Hematopoietic multipotent progenitor cell treated with erythropoietin and hydrocortisone succinate and interleukin-3 and kit ligand, for 4 days (in vitro differentiated cells): ENCODE results near the gene PRKCB.

Source experiments
- DNase-seq: peaks from one replicate; pipeline ENCODE4 v3.0.0-alpha.2; 2015

The PRKCB gene

DNA sequence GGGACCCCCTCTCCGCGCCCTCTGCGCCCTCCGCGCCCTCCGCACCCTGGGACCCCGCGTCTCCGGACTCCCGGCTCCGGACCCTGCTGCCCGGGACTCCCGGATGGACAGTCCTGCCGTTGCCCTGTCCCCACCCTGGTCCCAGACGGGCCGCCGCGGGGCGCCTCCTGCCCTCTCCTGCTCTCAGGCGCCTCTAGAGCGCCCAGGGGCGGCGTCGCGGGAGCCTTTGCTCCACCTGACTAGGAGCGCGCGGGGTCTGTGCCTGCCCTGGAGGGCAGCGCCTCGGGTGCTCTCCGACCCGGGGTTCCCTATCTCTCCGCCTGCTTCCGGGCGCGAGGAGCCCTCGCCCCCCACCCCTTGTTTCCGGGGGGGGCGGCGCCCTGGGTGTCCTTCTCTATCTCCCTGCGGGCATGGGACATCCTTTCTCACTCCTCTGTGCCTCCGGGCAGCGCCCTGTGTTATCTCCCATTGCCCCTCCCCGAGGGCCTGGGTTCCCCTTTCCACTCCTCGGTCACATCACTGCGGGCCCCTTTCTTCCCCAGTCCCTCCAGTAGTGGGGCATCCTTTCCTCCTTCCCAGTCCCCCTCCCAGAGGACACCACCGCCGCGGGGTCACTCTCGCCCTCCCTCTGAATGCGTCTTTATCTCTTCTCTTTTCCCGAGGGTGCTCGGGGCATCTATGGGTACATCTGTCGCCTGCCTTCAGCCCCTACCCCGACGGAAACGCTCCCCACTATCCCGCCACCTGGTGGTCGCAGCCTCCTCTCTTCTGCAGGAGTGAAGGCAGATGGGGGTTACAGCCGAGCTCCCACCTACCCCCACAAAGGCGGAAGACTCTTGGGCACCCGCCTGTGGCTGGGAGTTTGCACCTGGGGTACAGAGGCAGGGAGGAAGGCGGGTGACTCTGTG, 875 bp downstream of the PRKCB start:
- DNase-seq = peak; percentile 88

GRCh38 chr16:23837553-23838308, 1.9 kb downstream of the PRKCB start:
- DNase-seq = peak; percentile 33

- no peak for DNase-seq
Observed at GRCh38 chr16:23838485-23839142, 2.8 kb downstream of the PRKCB start.

DNA sequence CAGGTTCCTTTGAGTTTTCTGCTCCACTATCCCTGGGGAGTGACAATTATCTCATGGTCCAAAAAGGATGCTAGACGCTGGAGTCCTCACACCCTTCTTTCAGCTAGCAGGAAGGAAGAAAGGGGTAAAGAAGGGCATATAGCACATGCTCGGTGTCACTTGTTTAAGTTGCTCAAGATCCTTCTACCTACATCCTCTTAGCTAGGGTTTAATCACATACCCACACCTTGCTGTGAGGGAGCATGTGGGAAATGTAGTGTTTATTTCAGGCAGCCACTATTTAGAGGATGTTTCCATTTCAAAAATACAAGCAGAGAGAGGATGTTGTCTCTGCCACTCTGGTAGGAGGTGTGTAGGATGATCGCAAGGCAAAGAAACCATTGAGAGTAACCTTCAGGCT, 4.5 kb downstream of the PRKCB start:
- no peak for DNase-seq

DNA sequence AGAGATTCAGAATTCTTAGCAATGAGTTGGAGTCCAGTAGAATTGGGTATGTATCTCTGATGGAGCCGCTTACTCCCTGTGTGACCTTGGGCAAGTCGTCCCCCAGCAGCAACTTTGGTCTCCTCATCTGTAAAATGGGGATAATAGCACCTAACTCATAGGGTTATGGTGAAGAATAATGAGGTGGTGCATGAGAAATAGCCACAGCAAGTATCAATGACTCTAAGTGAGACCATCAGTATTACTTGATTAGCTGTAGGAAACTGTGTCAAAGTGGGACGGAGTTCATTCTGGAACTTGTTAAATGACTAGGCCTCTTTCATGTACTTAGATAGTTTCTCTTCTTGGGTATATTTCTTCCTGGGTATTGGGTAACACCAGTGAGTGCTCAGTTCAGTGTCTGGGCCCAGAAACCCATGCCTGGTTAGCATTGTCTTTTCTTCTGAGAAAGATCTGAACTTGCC, 6.4 kb downstream of the PRKCB start:
- no peak for DNase-seq

DNA sequence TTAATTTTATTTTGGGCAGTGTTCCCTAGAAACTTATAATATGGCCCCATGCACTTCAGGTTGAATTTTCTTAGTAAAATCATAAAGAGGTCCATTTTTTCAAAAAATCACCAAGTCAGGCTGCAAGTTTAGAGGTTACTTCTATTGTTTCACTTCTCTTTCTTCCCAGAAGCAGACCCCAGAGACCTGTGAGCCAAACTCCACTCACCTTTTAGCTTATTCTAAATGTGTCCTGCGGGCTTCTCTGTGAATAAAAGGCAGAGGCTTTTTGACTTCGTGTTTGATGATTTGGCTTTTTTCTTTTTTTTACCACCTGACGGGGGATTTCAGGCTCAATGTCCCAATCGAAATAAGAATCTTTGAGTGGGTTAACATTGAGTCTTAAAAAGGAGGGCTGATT, 7.4 kb downstream of the PRKCB start:
- DNase-seq = no peak

GRCh38 chr16:23847251-23847650, 11.5 kb downstream of the PRKCB start:
- no peak for DNase-seq

DNA sequence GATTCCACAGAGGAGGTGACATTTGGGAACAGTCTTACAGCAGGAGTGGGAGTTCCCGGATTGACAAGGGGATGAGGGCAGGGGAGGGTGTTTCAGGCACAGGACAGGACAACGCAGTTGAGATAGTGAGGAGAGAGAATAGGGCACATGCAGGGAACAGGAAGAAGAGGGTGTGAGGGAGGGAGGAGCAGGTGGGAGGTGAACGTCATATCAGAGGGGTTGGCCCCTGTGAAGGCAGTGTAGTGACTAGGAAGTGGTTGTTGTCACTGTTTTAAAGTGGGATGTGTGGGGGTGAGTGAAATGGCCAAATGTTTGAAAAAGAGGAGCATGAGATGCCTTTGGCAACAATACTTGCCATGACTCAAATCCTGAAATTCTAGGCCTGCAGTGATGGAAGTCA, 12.2 kb downstream of the PRKCB start:
- peak; percentile 37 for DNase-seq

GRCh38 chr16:23848958-23849357, 13.2 kb downstream of the PRKCB start:
- no peak for DNase-seq

GRCh38 chr16:23852794-23853562, 17.2 kb downstream of the PRKCB start:
- peak; percentile 50 for DNase-seq

DNA sequence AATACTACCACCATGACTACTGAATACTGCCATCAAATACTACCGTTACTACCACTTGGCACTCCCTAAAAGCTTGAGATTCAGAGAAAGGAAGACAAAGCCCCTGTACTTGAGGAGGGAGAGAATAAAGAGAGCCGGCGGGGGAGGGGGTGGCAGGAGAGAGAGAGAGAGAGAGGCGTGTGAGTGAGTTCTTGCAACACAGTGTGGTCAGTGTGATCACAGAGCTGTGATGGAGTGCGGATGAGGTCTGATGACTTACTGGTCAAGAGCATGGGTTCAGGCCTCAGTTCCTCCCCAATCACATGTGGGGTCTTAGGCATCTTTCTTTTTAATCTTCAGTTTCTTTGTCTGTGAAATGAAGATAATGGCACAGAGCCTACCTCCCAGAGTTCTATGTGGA, 19.2 kb downstream of the PRKCB start:
- peak; percentile 65 for DNase-seq

- no peak for DNase-seq
Observed at GRCh38 chr16:23856251-23856709, 20.5 kb downstream of the PRKCB start.

DNA sequence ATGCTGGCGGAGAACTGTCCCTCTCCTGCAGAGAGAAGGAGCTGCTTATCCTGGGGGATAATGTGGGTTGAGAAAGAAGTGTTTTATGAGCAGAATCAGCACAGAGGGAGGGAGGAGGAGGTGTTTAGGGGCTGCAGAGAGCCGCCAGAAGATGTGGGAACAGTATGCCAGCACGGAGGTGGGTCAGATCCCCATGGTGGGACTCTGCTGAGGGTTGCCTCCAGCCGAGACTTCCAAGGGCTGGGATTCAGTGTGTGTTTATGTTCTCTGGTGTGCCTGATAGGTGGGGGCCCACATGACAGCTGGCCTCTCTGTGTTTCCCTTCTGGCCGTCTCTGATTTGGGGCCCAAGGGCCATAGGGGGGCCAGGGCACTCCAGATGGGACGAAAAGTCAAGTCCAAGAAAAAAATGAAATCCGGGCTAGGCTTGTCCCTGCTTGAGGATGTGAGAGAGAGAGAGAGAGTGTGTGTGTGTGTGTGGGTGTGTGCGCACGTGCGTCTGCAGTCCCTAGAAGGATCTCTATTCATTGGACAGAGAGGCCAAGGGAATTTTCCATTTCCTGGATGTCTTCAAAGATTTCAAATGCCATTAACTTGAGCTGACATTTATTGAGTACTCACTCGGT, 21.6 kb downstream of the PRKCB start:
- no peak for DNase-seq

GRCh38 chr16:23857881-23858269, 22.1 kb downstream of the PRKCB start:
- DNase-seq = no peak

DNA sequence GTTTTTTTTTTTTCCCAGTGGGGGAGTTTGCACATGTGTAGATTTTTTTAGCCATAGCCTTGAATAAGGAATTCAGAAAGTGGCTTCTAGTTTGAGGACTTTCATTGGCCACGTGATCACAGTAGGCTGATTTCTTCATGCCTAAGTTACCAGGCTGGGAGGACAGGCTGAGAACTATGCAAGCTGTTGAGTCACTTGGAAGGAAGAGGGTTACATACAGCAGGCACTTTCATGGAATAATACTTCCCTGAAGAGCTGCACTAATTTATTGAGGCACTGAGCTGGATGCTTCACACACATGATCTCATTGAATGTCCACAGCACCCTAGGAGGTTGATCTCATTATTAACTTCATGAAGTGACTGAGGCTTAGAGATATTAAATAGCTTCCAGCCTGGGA, 22.8 kb downstream of the PRKCB start:
- peak; percentile 47 for DNase-seq

DNA sequence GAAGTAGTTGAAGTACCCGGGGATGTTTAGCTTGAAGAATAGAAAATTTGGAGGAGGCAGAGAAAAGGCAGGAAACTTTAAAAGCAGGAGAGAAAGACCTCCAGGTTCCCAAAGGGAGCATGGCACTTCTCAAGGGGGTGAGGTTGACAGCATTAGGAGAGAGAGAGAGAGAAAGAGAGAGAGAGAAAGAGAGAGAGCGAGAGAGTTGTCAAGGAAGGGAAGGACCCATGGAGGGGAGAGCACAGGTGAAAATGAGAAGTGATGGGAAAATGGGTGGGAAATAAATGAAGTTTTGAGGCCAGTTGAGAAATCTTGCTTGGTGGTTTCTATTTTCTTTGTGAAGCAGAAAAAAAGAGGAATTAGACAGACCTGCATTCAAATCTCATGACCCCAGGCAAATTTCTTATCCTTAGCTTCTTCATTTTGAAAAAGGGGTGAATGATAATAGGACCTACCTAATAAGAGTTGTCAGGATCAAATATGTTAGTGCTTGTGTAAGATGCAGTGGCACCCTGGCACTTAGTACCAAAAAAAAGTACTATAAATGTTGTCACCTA, 24.0 kb downstream of the PRKCB start:
- peak; percentile 54 for DNase-seq

DNA sequence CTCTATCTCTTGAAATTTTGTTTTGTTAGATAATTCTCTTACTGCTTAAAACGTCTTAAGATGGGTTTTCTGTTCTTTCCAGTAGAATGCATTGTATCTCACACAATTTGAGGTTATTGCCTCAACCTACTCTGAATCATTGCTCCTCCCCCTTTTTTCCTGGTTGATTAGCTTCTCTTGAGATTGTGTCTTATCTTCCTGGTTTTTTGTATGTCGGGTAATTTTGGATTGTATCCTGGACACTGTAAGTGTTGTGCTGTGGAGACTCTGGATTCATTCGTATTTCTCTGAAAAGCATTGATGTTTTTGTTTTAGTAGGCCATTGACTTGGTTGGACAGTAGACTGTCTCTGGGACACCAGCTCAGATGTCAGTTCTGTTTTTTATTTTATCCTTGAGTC, 26.1 kb downstream of the PRKCB start:
- DNase-seq = no peak

DNA sequence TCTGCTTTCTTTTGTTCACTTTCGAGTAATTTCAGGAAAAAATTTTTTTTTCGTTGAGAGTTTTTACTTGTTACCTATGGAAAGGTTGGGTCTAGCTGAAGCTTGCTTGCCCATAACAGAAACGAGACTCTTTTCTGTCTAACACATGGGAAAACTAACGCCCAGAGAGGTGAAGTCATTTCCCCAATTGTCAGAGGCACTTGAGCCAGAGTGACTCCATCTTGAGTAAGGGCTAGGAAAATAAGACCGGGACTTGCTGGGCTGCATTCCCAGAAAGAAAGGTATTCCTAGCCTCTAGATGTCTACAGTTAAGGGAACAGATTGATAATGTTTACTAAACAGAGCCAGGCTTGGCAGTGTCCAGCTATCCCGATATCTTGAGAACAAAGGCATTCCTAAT, 26.8 kb downstream of the PRKCB start:
- DNase-seq = no peak

DNA sequence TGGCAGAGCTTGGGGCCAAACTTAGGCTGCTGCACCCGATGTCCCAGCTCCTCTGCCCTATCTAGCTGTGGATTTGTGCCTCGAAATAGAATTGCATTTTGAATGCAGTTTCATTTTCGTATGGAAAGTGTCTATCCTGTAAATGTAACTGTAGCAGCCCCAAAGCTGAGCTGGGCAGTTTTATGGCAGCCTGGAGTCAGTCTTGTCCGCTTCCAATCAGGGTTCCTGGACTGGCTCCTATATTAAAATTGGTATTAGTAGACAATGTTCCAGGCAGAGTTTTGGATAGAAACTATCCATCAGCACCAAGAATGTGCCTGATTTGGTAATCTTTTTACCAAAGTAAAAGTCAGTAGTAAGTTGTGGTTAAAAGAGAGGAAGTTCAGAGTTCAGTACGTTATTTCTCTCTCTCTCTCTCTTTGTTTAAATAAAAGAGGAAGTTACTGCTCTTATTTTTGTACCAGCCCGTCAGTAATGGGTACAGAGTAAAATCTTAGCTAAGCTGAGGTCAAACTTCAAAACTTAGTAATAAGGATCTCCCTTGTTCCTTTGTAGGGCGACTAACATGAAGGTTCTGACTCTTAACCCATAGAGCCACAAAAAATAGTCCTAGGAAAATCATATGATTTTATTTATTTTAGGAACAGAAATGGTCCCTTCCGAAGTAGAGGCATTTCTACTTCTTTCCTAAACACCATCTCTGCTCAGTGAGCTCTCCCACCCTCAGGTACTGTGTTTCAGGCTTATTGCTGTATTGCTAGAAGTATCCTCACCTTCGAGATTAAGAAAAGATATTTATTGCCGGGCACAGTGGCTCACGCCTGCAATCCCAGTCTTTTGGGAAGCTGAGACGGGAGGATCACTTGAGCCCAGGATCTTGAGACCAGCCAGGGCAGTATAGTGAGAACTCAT, 28.0 kb downstream of the PRKCB start:
- peak; percentile 91 for DNase-seq

DNA sequence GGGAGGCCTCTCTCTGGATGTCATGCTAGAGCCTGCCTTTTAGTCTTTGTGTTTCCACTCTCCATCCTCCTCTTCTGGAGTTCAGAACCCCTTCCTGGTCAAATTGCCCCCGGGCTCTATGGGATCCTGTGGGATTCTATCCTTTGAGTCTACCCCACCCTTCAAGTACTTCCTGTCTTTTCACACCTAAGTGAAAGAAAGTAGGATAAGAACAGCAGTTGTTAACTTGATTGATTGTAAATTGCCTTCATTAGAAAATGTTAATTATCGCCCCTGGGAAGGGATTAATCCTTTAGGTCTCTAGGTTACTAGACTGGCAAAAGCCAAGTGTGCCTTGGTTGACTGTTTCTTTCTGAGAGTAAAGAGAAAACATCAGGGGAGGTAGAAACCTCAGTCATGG, 30.1 kb downstream of the PRKCB start:
- DNase-seq = no peak

DNA sequence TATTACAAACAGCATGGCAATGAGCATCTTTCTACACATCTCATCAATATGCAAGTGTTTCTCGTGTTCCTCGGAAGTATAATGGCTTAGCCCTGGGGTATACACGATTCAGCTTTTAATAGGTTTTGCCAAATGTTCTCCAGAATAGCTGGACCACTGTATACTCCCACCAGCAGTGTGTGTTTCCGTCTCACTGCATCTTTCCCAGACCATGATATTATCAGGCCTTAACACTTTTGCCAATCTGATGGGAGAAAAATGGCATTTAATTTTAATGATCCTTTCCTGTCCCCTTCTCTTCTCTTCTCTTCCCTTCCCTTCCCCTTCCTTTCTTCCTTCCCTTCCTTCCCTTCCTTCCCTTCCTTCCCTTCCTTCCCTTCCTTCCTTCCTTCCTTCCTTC, 30.8 kb downstream of the PRKCB start:
- DNase-seq = no peak
